Measurements from ENCODE around the gene SYCP2L. TPM values are rescaled to one million over a fixed set of nuclear protein-coding genes. Genes with fewer than 3 reads are reported as not detected.

SYCP2L gene
- total RNA-seq, 1 donor from 2014 or later = 12.5 TPM

GRCh38 chr6:11015102-11015501 lies 128.2 kb downstream of the SYCP2L start:
- H3K9me3 ChIP-seq (ENCODE audit: low read depth) = no peaks in the 10 kb centered on the region
- no peak overlapping the region for H3K4me3 Mint-ChIP-seq
- no peak overlapping the region for H3K4me3 ChIP-seq
- TF ChIP-seq EZH2 (IDR thresholded peaks at IDR 0.05) = no peak
- TF ChIP-seq, protein P1, sequence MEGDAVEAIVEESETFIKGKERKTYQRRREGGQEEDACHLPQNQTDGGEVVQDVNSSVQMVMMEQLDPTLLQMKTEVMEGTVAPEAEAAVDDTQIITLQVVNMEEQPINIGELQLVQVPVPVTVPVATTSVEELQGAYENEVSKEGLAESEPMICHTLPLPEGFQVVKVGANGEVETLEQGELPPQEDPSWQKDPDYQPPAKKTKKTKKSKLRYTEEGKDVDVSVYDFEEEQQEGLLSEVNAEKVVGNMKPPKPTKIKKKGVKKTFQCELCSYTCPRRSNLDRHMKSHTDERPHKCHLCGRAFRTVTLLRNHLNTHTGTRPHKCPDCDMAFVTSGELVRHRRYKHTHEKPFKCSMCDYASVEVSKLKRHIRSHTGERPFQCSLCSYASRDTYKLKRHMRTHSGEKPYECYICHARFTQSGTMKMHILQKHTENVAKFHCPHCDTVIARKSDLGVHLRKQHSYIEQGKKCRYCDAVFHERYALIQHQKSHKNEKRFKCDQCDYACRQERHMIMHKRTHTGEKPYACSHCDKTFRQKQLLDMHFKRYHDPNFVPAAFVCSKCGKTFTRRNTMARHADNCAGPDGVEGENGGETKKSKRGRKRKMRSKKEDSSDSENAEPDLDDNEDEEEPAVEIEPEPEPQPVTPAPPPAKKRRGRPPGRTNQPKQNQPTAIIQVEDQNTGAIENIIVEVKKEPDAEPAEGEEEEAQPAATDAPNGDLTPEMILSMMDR (IDR thresholded peaks at IDR 0.05) = no peak
- no peak for TF ChIP-seq EZH2phosphoT487 (IDR thresholded peaks at IDR 0.05)
- no peaks in the 10 kb centered on the region for H3K9me3 Mint-ChIP-seq
- DNase-seq (ENCODE audit: low spot score) = no peak
- no peak overlapping the region for H3K27ac Mint-ChIP-seq
- H3F3A ChIP-seq (ENCODE audit: low read depth) = no peaks in the 10 kb centered on the region
- H3K79me2 ChIP-seq (ENCODE audit: low read depth) = no peaks in the 10 kb centered on the region
- no peaks in the 10 kb centered on the region for H3K27me3 ChIP-seq
- no peaks in the 10 kb centered on the region for H4K20me1 ChIP-seq (ENCODE audit: low read depth)
- H3K27ac ChIP-seq = no peak overlapping the region
- H3K36me3 ChIP-seq = no peaks in the 10 kb centered on the region
- H3K4me1 Mint-ChIP-seq = peaks cover 3% of the 10 kb centered on the region
- H3K36me3 Mint-ChIP-seq = no peaks in the 10 kb centered on the region
- H3K27me3 Mint-ChIP-seq (ENCODE audit: insufficient read depth, low read depth) = peaks cover 2% of the 10 kb centered on the region
- no peak overlapping the region for H2AFZ ChIP-seq (replicated peaks)
- H3K9ac ChIP-seq = no peak overlapping the region
- peaks cover 5% of the 10 kb centered on the region for H3K4me1 ChIP-seq
- H3K4me2 ChIP-seq = no peak overlapping the region

- Histone ChIP-seq H3K79me2 (ENCODE audit: low read depth) (no peaks in the 10 kb centered on the region), H3K27ac (no peak overlapping the region), H3K4me1 (peaks cover 11% of the 10 kb centered on the region), H3K27me3 (no peaks in the 10 kb centered on the region), H3K4me3 (no peak overlapping the region), H3F3A (ENCODE audit: low read depth) (no peaks in the 10 kb centered on the region), H2AFZ (replicated peaks) (no peak overlapping the region), H3K9me3 (ENCODE audit: low read depth) (no peaks in the 10 kb centered on the region), H3K9ac (no peak overlapping the region), H4K20me1 (ENCODE audit: low read depth) (no peaks in the 10 kb centered on the region), H3K4me2 (no peak overlapping the region), H3K36me3 (no peaks in the 10 kb centered on the region)
- Mint-ChIP-seq H3K27ac (no peak overlapping the region), H3K9me3 (no peaks in the 10 kb centered on the region), H3K36me3 (no peaks in the 10 kb centered on the region), H3K4me3 (no peak overlapping the region), H3K4me1 (peaks cover 10% of the 10 kb centered on the region), H3K27me3 (ENCODE audit: insufficient read depth, low read depth) (peaks cover 5% of the 10 kb centered on the region)
- no peak for DNase-seq (ENCODE audit: low spot score)
- no peak for TF ChIP-seq EZH2phosphoT487 (IDR thresholded peaks at IDR 0.05)
- TF ChIP-seq EZH2 (IDR thresholded peaks at IDR 0.05) = no peak
- TF ChIP-seq, protein P1 (IDR thresholded peaks at IDR 0.05) = no peak
Observed at GRCh38 chr6:11016452-11016851, 129.6 kb downstream of the SYCP2L start.

DNA sequence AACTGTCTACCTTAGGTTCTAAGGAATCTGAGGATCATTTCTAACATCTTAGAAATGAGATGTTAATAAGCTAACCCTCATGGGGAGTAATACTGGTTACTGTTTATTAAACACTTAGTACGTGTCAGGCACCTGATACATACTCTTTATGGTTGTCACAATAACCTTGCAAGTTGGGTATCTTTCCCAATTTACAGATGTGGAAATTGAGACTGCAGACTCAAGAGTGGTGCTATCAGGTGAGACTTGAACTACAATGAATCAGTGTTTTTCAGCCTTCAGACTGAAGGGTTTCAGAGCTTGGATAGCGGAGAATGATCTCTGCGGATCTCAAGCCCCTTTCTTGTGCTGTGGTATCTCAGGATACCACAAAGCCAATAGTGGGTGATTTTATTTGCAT lies 130.2 kb downstream of the SYCP2L start:
- no peak overlapping the region for H3K27ac Mint-ChIP-seq
- H3K4me2 ChIP-seq = no peak overlapping the region
- no peaks in the 10 kb centered on the region for H3K9me3 Mint-ChIP-seq
- H3K27me3 Mint-ChIP-seq (ENCODE audit: insufficient read depth, low read depth) = peaks cover 5% of the 10 kb centered on the region
- no peak overlapping the region for H3K9ac ChIP-seq
- TF ChIP-seq EZH2phosphoT487 (IDR thresholded peaks at IDR 0.05) = no peak
- no peak for TF ChIP-seq EZH2 (IDR thresholded peaks at IDR 0.05)
- TF ChIP-seq, protein P1 (IDR thresholded peaks at IDR 0.05) = no peak
- H3K79me2 ChIP-seq (ENCODE audit: low read depth) = no peaks in the 10 kb centered on the region
- peaks cover 13% of the 10 kb centered on the region for H3K4me1 ChIP-seq
- H3K36me3 Mint-ChIP-seq = no peaks in the 10 kb centered on the region
- no peaks in the 10 kb centered on the region for H3K9me3 ChIP-seq (ENCODE audit: low read depth)
- H3K4me1 Mint-ChIP-seq = peaks cover 15% of the 10 kb centered on the region
- no peak overlapping the region for H3K4me3 ChIP-seq
- no peaks in the 10 kb centered on the region for H3K36me3 ChIP-seq
- H3F3A ChIP-seq (ENCODE audit: low read depth) = no peaks in the 10 kb centered on the region
- H3K4me3 Mint-ChIP-seq = no peak overlapping the region
- no peak for DNase-seq (ENCODE audit: low spot score)
- H3K27me3 ChIP-seq = no peaks in the 10 kb centered on the region
- H2AFZ ChIP-seq (replicated peaks) = no peak overlapping the region
- no peaks in the 10 kb centered on the region for H4K20me1 ChIP-seq (ENCODE audit: low read depth)
- no peak overlapping the region for H3K27ac ChIP-seq

All from neural progenitor cell (in vitro differentiated cells).